HG03159 (cell line): ENCODE results near the gene FBXW5.

Source experiments
- ATAC-seq: cut with Tn5 transposase; IDR thresholded peaks from one replicate; pipeline ENCODE4 v1.9.1; 2021; ENCODE audit warnings: mild to moderate bottlenecking, moderate library complexity; ENCODE audit not compliant: unreplicated experiment

The FBXW5 gene

DNA sequence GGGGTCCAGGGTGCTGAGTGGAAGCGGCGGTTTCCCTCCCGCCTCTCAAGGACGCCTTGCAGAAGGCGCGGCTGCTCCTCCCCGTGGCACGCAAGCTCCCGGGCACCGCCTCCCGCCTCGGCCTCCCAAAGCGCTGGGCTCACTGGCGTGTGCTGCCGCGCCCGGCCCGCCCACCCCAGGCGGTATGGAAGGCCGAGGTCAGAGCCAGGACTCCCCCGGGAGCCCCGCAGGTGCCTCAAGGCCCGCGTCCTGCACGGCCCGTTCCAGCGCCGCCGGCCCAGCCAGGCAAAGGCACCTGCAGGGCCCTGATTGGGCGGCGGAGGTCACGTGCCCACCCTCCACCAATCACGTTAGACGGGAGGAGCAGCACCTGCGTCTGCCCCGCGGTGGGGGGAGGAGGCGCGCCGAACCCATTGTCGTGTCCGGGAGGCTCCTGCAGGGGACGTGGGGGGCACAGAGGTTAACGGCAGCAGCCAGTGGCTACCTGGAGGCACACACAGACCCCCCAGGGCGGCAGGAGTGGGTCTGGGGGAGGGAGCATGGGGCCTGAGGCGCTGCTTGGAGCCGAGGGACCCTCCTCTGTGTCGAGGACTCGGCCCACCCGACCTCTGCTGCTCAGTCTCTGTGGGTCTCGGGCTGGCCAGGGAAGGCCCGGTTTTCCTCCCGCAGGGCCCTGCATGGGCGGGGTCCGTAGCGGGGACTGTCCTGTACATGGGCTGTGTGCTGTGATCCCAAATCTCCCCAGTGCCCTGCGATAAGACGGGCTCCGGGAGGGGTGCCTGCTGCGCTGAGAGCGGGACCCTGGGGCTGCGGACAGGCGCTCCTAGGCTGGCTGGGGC is 5.5 kb upstream of the FBXW5 start:
- ATAC-seq = peak; percentile 81

DNA sequence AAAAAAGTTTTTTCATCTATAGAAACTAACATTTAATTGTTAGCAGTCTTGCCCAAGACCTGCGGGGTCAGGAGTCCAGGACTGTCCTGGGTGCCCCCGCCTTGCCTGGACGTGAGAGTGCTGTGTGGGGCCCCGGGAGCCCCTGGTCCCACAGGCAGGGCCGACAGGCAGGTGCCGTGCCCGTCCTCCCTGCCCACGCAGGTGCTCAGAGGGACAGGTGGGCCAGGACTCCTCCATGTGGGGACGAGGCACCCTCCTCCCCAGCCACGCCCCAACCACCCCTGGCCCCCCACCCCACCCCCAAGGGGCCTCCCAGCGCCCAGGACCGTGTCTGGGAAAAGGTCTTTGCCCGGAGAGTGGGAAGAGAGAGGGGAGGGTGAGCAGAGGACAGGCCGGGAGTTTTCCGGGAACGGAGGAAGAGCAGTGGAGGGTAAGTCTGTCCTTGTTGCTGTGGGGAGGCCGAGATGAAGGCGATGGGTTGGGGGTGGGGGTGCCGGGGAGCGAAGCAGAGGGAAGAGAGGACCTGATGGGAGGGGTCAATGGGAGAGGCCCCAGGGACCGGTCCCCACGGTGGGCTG is 4.8 kb upstream of the FBXW5 start:
- no peak for ATAC-seq

DNA sequence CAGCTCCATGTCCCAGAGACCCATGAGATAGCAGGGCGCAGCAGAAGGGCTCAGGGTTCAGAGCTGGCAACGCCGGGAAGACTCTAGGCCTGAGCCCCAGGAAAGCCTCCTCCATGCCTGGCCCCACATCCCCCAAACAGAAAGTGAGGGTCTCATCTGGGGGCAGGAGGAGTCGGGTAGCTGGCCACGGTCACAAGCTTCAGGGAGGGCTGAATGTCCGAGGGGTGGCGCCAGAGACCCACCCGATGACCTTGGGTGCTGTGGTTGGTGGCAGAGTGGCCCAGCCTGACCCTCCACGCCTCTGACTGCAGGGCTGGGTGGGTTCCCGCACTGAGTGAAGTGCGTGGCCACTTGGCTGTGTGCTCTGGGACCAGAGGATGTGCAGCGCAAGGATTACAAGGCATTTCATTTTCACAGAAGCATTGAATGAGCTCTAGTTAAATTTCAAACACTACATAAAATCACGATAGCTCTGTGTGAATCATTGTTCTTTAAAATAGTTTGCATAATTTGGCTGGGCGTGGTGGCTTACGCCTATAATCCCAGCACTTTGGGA is 3.5 kb upstream of the FBXW5 start:
- no peak for ATAC-seq

DNA sequence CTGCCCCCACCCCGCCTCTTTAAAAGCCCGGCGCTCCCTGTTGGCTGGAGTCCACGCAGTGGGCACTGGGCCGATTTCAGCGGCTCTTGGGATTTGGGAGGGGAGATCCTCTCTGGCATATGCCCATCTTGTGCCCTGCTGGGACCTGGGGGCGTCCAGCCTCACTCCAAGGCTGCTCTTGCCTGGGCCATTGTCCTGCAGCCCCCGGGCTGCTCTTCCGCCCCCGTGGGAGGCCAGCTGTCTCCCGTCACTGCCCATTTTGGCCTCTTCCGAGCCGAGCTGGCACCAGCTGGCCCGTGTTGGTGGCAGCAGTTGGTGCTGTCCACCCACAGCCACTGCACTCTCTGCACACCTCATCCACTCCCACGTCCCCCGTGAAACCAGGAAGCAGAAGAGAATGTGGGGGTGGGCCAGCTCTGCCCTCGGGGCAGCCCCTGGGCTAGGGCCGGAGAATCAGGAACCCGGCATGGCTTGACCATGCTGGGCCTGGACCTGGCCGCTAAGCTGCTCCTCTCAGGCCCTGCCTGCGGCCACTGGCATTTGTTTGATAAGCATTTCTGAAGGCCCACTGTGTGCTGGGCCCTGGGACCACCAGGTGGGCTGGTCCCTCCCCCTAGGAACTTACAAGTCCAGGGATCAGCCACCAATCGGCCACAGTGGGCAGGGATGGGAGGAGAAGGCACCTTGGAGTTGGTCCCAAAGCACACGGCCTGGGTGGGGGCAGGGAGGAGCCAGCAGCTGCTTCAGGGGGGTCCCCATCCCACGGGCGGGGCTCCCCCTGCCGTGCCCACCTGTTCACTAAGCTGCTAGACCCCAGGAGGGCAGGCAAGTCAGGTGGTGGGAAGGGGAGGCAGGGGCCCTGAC is 2.7 kb upstream of the FBXW5 start:
- no peak for ATAC-seq

DNA sequence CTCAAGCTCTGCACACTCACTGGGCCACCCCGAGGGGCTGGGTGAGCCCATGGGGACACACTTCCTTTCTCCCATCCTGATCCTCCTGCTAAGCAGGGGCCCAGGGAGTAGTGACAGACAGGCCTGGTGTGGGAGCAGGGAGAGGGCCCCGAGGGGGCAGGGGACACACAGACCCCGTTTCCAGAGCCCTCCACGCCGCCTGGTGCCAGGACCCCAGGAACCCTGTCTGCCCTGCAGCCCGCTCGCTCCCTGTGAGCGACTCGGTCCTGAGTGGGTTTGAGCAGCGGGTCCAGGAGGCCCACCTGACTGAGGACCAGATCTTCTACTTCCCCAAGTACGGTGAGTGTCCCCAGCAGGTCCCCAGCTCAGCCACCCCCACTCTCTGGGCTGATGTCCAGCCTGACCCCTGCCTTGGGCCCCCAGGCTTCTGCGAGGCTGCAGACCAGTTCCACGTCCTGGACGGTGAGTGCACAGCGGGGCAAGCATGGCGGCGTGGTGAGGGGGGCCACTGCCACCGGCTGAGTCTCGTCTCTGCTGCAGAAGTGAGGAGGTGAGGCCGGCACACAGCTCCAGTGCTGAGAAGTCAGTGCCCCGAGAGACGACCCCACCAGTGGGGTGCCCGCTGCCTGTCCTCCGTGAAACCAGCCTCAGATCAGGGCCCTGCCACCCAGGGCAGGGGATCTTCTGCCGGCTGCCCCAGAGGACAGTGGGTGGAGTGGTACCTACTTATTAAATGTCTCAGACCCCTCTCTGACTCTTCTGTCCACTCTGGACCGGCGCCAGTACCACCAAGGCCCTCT is 1.9 kb upstream of the FBXW5 start:
- ATAC-seq = no peak

DNA sequence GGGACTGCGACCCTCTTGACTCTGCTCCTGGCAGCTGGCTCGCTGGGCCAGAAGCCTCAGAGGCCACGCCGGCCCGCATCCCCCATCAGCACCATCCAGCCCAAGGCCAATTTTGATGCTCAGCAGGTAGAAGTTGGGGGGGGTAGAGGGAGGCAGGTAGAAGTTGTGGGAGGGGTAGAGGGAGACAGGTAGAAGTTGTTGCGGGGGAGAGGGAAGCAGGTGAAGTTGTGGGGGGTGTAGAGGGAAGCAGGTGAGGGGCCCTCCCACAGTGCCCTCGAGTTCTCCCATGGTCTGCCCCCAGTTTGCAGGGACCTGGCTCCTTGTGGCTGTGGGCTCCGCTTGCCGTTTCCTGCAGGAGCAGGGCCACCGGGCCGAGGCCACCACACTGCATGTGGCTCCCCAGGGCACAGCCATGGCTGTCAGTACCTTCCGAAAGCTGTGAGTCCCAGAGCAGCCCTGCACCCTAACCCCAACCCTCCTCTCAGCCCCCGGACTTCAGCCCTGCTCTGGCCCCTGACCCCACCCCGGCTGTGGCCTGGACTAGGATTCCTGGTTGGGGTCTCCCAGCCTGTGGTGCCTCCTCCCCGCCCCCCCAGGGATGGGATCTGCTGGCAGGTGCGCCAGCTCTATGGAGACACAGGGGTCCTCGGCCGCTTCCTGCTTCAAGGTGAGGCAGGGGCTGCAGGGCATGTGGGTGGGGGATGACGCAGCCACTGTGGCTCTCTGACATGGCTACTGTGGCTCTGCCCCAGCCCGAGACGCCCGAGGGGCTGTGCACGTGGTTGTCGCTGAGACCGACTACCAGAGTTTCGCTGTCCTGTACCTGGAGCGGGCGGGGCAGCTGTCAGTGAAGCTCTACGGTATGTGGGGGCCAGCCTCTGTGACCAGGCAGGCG is 1.0 kb upstream of the FBXW5 start:
- ATAC-seq = no peak

DNA sequence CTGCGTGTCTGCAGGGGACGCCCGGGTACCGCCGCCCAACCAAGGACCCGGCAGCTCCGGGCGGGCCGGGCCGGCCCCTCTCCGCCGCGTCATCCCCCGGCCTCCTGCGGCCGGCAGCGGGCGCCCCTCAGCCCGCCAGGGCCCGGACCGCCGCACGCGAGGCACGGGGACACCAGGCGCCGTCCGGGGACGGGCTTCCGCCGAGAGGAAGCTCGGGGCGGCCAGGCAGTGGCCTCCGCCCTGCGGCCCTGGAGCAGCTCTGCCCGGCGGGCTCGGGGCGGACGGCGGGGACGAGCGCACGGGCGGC is 373 bp downstream of the FBXW5 start:
- peak; percentile 34 for ATAC-seq

DNA sequence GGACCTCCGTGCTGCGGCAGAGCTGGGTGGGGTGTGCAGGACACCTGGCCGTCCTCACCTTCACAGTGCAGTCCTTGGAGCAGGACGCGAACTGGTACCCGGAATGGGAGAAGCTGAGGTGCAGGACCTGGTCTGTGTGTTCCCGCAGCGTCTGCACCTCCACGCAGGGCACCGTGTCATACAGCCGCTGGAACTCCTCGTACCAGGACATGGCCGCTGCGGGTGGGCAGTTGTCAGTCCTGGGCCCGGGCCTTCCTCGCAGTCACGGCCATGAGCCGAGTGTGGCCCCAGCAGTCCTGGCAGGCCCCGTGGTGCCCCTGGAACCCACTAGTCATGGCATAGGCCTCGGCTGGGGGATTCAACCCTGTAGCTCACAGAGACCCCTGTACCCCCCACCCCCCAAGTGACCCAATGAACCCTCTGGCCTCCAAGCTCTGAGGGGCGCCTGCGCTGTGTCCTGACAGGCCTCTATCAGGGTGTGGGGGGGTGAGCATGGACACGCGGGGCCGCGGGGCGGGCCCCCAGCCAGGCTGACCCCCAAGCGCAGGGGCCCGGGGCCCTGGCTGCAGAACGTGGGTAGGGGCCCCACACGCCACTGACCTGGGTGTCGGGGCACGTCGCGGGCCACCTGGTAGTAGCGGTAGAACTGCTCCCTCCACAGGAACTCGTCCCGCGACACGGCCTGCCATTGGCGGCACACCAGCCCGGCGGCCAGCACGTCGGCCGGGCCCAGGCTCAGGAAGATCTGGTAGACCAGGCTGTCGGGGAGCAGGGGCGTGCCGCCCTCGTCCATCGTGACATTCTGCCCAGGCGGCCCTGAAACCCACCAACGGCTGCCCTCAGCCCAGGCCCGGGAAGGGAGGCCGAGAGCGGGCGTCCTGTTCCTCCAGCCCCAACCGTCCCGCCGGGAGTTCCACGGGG is 987 bp downstream of the FBXW5 start:
- peak; percentile 21 for ATAC-seq

DNA sequence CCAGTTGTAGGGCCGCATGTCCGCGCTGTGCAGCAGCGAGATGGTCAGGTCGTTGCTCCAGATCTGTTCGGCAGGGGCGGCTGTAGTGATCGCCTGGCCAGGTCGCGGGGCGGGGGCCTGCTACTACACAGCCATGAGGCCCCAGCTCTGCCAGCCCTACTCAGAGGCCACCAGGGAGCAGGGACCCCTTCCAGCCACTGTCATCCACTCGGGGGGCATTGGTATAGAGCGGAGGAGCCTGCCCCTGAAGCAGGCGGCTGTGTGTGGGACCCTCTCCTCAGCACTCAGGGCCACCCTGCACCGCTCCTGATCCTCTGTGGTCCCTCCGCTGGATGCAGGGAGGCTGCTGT is 1.7 kb downstream of the FBXW5 start:
- no peak for ATAC-seq

DNA sequence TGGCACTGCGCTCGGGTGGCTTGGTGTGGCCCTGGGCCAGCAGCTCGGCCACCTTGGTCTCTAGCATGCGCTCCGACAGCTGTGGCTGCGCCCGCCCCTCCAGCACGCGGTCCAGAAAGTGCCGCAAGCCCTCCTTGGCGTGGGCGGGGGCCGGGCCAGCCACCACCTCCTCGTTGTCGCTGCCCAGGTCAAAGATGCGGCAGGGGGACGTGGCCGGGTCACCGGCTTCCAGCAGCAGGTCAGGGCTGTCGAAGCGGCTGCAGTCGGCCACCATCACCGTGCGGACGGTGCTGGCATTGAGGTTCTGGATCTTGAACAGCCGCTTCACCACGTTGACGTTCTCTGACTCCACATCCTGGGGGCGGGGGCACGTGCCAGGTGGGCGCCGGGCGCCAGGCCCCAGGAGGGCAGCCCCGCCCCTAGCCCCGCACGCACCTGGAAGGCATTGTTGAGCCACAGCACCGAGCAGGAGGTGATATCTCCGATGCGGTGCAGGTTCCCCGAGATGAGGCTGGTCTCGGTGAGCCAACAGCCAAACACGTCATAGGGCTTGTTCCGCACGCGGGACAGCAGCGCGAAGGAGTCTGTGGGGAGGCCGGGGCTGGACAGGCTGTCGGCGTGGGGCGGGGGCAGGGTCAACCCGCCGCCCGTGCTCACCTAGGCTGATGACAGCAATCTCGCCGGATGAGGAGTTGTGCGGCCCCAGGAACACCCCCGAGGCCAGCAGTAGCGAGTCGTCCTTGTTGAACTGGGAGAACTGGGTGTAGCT is 2.2 kb downstream of the FBXW5 start:
- ATAC-seq = no peak

DNA sequence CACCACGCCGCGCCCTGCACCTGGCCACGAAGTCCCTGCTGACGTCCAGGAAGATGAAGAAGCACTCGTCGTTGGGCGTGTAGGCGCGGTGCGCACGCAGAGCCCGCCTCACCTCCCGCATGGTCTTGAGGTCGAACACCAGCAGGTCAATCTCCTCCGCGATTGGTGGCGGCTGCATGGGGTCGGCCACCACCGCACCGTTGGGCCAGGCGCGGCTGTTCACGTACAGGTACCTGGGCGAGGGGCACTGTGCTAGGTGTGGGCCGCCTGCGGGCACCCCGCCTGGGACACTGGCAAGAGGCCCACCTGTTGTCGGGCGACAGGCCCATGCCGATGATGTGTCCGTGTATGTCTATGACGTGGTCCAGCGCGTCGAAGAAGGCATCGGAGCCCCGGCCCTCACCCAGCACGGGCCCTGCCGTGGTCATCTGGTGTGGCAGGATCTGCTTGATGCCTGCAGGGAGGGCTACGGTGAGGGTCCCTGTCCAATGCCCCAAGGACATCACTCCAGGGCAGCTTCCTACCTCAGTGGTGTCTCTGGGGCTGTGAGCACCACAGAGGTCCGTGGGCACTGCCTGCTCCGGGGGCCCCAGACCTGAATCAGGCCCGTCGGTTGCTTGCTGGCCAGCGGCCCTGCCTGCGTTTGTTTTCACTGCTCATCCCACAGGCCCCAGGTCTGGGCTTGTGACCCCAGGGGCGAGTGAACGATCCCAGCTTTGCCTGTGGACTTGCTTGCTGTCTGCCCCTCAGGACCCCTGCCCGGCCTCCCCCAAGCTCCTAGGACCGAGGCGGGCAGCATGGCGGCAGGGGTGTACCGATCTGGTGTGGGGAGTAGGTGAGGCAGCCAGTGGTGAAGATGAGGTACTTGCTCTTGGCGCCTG is 3.1 kb downstream of the FBXW5 start:
- no peak for ATAC-seq

DNA sequence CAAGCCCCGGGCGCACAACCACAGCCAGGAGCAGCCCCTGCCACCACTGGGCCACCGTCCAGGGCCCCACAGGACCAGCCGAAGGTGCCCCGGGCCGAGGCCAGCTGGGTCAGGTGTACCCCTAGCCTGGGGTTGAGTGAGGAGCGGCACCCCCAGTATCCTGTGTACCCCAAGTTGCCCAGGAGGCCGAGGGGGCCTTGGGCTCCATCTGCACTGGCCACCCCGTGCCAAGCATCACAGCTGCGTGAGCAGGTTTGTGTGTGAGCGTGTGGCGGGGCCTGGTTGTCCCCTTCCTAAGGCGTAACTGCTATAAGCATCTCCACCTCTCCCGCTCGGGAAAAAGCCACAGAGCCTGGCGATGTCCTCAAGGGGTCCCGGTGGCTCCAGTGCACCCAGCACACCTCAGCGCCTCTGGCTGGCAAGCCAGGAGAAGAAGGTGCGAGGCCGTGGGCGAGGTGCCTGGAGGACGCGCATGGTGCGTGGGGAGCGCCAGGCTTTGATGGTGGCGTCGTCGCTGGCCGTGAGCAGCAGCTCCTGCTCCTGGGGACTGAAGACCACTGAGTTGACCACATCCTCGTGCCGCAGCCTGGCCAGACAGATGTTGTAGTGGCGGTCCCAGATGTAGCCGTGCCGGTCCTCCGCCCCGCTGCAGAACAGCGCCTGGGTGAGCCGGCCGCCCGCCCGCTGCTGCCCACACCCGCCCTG is 3.9 kb downstream of the FBXW5 start:
- ATAC-seq = no peak

DNA sequence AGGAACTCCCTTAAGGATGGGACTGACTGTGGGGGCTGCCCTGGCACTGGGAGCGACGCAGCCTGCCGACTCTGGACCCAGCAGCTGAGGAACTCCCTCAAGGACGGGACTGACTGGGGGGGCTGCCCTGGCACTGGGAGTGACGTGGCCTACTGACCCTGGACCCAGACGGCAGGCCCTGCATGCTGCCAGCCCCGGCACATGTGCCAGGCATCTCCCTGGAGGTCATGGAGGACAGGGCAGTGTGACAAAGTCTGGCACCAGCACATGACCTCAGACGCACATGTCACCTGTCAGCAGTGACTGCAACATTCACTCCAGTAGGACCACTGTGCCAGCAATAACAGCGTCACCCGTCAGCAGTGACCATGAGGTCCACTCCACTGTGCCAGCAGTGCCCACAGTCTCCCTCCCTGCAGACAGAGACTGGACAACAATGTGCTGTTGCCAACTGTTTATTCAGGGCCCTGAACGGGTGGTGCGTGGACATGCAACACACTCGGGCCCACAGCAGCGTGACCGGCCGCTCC is 4.5 kb downstream of the FBXW5 start:
- no peak for ATAC-seq

DNA sequence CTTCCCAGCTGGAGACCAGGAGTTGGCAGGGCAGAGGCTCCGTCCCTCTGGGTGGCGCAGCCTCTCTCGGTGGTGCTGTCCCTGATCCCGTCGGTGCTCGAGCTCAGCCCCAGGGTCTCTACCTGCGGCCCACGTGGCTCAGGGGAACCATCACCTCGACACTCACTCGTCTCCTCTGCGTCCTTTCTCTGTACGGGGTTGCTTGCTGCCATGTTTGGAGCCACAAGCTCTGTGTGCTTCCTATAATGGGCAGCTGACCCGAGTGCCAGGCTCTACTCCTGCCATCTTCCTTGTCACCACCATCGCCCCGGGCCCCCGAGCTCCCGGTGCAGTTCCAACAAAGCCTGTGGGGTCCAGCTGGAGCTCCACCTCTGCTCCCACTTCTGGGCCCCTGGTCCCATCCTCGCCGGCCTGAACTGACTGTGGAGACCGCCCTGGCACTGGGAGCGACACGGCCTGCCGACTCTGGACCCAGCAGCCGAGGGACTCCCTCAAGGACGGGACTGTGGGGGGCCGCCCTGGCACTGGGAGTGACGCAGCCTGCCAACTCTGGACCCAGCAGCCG is 5.0 kb downstream of the FBXW5 start:
- ATAC-seq = no peak

DNA sequence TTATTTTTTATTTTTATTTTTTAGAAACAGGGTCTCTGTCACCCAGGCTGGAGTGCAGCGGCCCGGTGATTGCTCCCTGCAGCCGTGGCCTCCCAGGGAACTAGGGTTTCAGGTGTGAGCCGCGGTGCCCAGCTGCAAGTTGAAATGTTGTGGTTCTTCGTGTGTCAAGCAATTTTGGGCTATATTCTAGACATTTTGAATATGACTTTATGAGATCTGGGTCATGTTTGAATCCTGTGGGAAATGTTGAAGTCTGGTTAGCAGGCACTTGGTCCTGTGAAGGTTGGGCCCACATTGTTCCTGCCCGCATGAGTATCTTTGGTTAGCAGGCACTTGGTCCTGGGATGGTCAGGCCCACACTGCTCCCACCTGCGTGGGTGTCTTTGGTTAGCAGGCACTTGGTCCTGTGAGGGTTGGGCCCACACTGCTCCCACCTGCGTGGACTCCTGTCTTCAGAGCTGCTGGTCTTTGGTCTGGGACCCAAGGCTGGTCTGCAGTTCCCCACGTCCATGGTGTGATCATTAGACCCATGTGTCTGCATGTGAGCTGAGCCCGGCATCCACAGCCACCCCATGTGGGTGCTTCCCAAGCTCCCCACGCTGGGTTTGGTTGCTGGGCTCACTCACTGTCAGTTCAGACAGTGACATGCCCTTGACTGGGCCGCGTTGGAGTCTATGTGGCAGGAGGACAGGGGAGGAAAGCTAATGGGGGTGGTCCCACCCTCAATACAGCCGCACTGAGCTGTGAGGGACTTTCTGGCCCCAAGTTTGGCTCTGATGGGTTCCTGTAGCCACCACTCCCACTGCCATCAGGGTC is 7.1 kb downstream of the FBXW5 start:
- no peak for ATAC-seq
